Activated gamma-delta T cell treated with anti-CD3 and anti-CD28 coated beads, Interleukin-2, amount 50 U/mL, for 16 hours (primary cell): ENCODE data around the gene PLEKHB2.
A peak's percentile ranks its signal among the peaks of the same experiment; 100 is the strongest.
"Not testable (repeated sequence)": the region's sequence is repeated elsewhere in the genome, so short reads cannot be mapped to it uniquely, and the experiment has no call there.

Experiments
- DNase-seq: peaks from one replicate; pipeline ENCODE4 v3.0.0-alpha.2; 2020; ENCODE audit warnings: low read depth

Gene PLEKHB2

GRCh38 chr2:131093696-131094462 is 11.3 kb upstream of the PLEKHB2 start:
- peak; percentile 62 for DNase-seq

- no peak for DNase-seq
Observed at GRCh38 chr2:131094463-131095281, 10.5 kb upstream of the PLEKHB2 start.

GRCh38 chr2:131103165-131103564 is 2.0 kb upstream of the PLEKHB2 start:
- DNase-seq = no peak

- DNase-seq = peak; percentile 11
Observed at GRCh38 chr2:131104487-131105155, 515 bp upstream of the PLEKHB2 start.

GRCh38 chr2:131105950-131106801 is 1.0 kb downstream of the PLEKHB2 start:
- peak; percentile 12 for DNase-seq

- DNase-seq = no peak
Observed at GRCh38 chr2:131112529-131112928, 7.4 kb downstream of the PLEKHB2 start.

- DNase-seq = no peak
Observed at GRCh38 chr2:131113566-131114227, 8.6 kb downstream of the PLEKHB2 start.

- not testable (repeated sequence) for DNase-seq
Observed at GRCh38 chr2:131114950-131115349, 9.8 kb downstream of the PLEKHB2 start.

GRCh38 chr2:131115752-131116151 is 10.6 kb downstream of the PLEKHB2 start:
- DNase-seq = no peak

GRCh38 chr2:131120815-131121317 is 15.7 kb downstream of the PLEKHB2 start:
- DNase-seq = no peak

- no peak for DNase-seq
Observed at GRCh38 chr2:131121464-131121863, 16.3 kb downstream of the PLEKHB2 start.

- no peak for DNase-seq
Observed at GRCh38 chr2:131122496-131122895, 17.4 kb downstream of the PLEKHB2 start.

GRCh38 chr2:131123192-131123591 is 18.1 kb downstream of the PLEKHB2 start:
- DNase-seq = no peak

GRCh38 chr2:131125195-131125757 is 20.1 kb downstream of the PLEKHB2 start:
- no peak for DNase-seq

- DNase-seq = no peak
Observed at GRCh38 chr2:131126436-131126835, 21.3 kb downstream of the PLEKHB2 start.

- DNase-seq = no peak
Observed at GRCh38 chr2:131127076-131127475, 21.9 kb downstream of the PLEKHB2 start.

GRCh38 chr2:131127981-131128380 is 22.8 kb downstream of the PLEKHB2 start:
- no peak for DNase-seq

- no peak for DNase-seq
Observed at GRCh38 chr2:131130298-131130596, 25.1 kb downstream of the PLEKHB2 start.

- DNase-seq = no peak
Observed at GRCh38 chr2:131132729-131133128, 27.6 kb downstream of the PLEKHB2 start.

- DNase-seq = no peak
Observed at GRCh38 chr2:131140581-131140980, 35.4 kb downstream of the PLEKHB2 start.

- DNase-seq = no peak
Observed at GRCh38 chr2:131142849-131143248, 37.7 kb downstream of the PLEKHB2 start.
